B cell (primary cell): ENCODE results near the gene OGT. TPM values are rescaled to one million over a fixed set of nuclear protein-coding genes. Genes with fewer than 3 reads are reported as not detected.

Source experiments
- ATAC-seq: fragments of 200-7000 bp; cut with Tn5 transposase; one replicate; pipeline ENCODE4 v1.10.0; 2021; ENCODE audit warnings: low read depth, mild to moderate bottlenecking, moderate number of reproducible peaks, moderate library complexity
- CTCF ChIA-PET: fragments of 350-600 bp; sonication (Branson Sonifier 250); formaldehyde crosslinking; loops from one replicate; lab custom pipeline; 2021; ENCODE audit warnings: antibody characterized with exemption, inconsistent platforms; lab: Charles Lee
- POLR2A ChIA-PET: fragments of 350-600 bp; sonication (Branson Sonifier 250); formaldehyde crosslinking; loops from one replicate; lab custom pipeline; 2021; ENCODE audit warnings: antibody characterized with exemption; lab: Charles Lee
- DNase-seq: peaks from one replicate; pipeline ENCODE4 v3.0.0; 2013
- H2AFZ ChIP-seq: 2 replicates; pipeline ENCODE4 v1.6.1; 2012; ENCODE audit warnings: mild to moderate bottlenecking, low read depth, low read length; ENCODE audit not compliant: insufficient read depth, poor library complexity, severe bottlenecking
- H3K27ac ChIP-seq, 2 donors: 1 replicate in 1 of 2; 2 replicates in 1 of 2; pipeline ENCODE4 v1.5.1; 2012 to 2013; ENCODE audit warnings: low read length in 2 of 2, mild to moderate bottlenecking in 2 of 2, moderate library complexity in 1 of 2
- H3K27me3 ChIP-seq, 4 experiments: fragments of 200-600 bp in 1 of 4; sonication (generic) in 1 of 4; replicated peaks in 1 of 4; 1 replicate in 2 of 4; 2 replicates in 2 of 4; pipeline versions ENCODE4 v1.6.1 to v1.7.0; 2013 to 2016; ENCODE audit warnings: low read length in 3 of 4, mild to moderate bottlenecking in 2 of 4, mixed read lengths in 1 of 4, moderate library complexity in 1 of 4; ENCODE audit not compliant: insufficient read depth in 4 of 4, control insufficient read depth in 3 of 4; ENCODE audit errors: control extremely low read depth in 1 of 4
- H3K36me3 ChIP-seq, 2 experiments: replicated peaks in 1 of 2; 1 replicate in 1 of 2; 2 replicates in 1 of 2; pipeline versions ENCODE4 v1.6.1 to v1.7.1; 2013; ENCODE audit warnings: low read length in 1 of 2; ENCODE audit not compliant: insufficient read depth in 2 of 2, control insufficient read depth in 1 of 2; ENCODE audit errors: control extremely low read depth in 1 of 2, extremely low read depth in 1 of 2
- H3K4me1 ChIP-seq, 2 donors: fragments of 200-600 bp in 1 of 2; sonication (generic) in 1 of 2; 1 replicate in 1 of 2; 2 replicates in 1 of 2; pipeline versions ENCODE4 v1.5.1 to v1.6.1; 2013 to 2017; ENCODE audit warnings: low read length in 2 of 2; ENCODE audit not compliant: control insufficient read depth in 2 of 2, insufficient read depth in 2 of 2
- H3K4me2 ChIP-seq: replicated peaks from 2 replicates; pipeline ENCODE3; 2012; ENCODE audit warnings: mild to moderate bottlenecking, low read depth, low read length; ENCODE audit not compliant: poor library complexity, severe bottlenecking
- H3K4me3 ChIP-seq, 5 experiments: fragments of 200-600 bp in 1 of 5; sonication (generic) in 1 of 5; 1 replicate in 3 of 5; 2 replicates in 2 of 5; pipeline versions ENCODE4 v1.5.1 to v1.7.0; 2011 to 2016; ENCODE audit warnings: low read length in 4 of 5, mild to moderate bottlenecking in 4 of 5, low read depth in 2 of 5, control low read depth in 1 of 5, moderate library complexity in 1 of 5; ENCODE audit not compliant: insufficient read depth in 1 of 5; ENCODE audit errors: control extremely low read depth in 1 of 5, extremely low read depth in 1 of 5
- H3K79me2 ChIP-seq: fragments of 200-600 bp; sonication (generic); one replicate; pipeline ENCODE4 v1.6.0; 2016; ENCODE audit warnings: low read length; ENCODE audit not compliant: control insufficient read depth, insufficient read depth
- H3K9ac ChIP-seq: fragments of 200-600 bp; sonication (generic); 2 replicates; pipeline ENCODE4 v1.6.1; 2017; ENCODE audit warnings: mild to moderate bottlenecking, low read length, moderate library complexity
- H3K9me3 ChIP-seq, 3 donors: one replicate each; pipeline versions ENCODE4 v1.6.1 to v1.7.1; 2013; ENCODE audit warnings: low read length in 2 of 3; ENCODE audit not compliant: control insufficient read depth in 2 of 3, insufficient read depth in 1 of 3; ENCODE audit errors: control extremely low read depth in 1 of 3
- H4K20me1 ChIP-seq: 2 replicates; pipeline ENCODE4 v1.6.0; 2012; ENCODE audit warnings: mild to moderate bottlenecking, low read length; ENCODE audit not compliant: insufficient read depth, control insufficient read depth, poor library complexity, severe bottlenecking
- H3K27ac Mint-ChIP-seq: one replicate; pipeline ENCODE4 v1.8.0; 2021; ENCODE audit warnings: mixed read lengths
- H3K27me3 Mint-ChIP-seq: one replicate; pipeline ENCODE4 v1.8.0; 2021; ENCODE audit warnings: mixed read lengths
- H3K4me1 Mint-ChIP-seq: one replicate; pipeline ENCODE4 v1.8.0; 2021; ENCODE audit warnings: mixed read lengths
- H3K4me3 Mint-ChIP-seq: one replicate; pipeline ENCODE4 v1.8.0; 2021; ENCODE audit warnings: mixed read lengths
- H3K9me3 Mint-ChIP-seq: one replicate; pipeline ENCODE4 v1.8.0; 2022; ENCODE audit warnings: mixed read lengths; ENCODE audit not compliant: insufficient read depth
- EZH2 ChIP-seq: IDR thresholded peaks from 2 replicates; pipeline ENCODE4 v1.6.1; 2012; ENCODE audit warnings: borderline replicate concordance, low read depth, mild to moderate bottlenecking, moderate library complexity, low read length; ENCODE audit not compliant: insufficient read depth, poor library complexity, severe bottlenecking
- WGBS: methylation state at CpG from one replicate; pipeline ENCODE4 v1.1.5; 2013; ENCODE audit warnings: missing lambda C conversion rate; ENCODE audit not compliant: insufficient coverage; 5-methylcytosine and 5-hydroxymethylcytosine counted together
- intact Hi-C: fragments of 100-400 bp; cut with micrococcal nuclease; formaldehyde crosslinking; loops from one replicate; pipeline ENCODE4 v1.10.0; 2022
- polyA plus RNA-seq: library from polyadenylated mRNA; depleted of rRNA; stranded (reverse); fragments of >200 nt; gene quantifications from 2 replicates; pipeline ENCODE4 v1.2.3, GENCODE V29; 2012
- total RNA-seq, 2 donors: library from RNA; stranded (reverse); fragments of 120-200 nt in 1 of 2; gene quantifications; 1 replicate in 1 of 2; 2 replicates in 1 of 2; pipeline versions ENCODE4 v1.2.3 to v1.2.4, GENCODE V29; 2013 to 2022
- TF ChIP-seq, protein P1 (sequence below): fragments of 200-600 bp; IDR thresholded peaks from one replicate; pipeline ENCODE4 v1.8.0; 2022; ENCODE audit warnings: antibody characterized with exemption, mild to moderate bottlenecking

OGT gene
- total and polyA plus RNA-seq, 2 donors (not counting 1 experiment from before 2014, with no cell fraction given): 235 to 307 TPM

DNA sequence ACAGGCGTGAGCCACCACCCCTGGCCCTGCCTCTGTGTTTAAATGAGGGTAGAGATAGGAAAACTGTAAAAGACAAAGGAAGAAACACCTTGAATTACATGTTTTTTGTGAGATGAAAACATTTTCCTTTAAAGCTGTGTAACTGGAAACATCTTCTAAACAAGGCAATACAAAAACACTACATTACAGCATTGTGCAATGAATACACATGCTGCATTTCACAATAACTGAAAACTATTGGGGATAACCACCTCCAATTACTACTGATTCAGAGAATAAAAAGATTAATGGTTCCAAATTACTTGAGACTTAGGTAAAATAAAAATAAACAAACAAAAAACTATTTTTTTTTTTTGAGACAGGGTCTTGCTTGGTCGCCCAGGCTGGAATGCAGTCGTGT, 7.6 kb upstream of the OGT start:
- Mint-ChIP-seq H3K4me1 (no peaks in the 10 kb centered on the region), H3K27me3 (no peaks in the 10 kb centered on the region), H3K4me3 (no peak overlapping the region), H3K27ac (no peak overlapping the region), H3K9me3 (no peaks in the 10 kb centered on the region)
- H3K36me3 ChIP-seq: no peaks in the 10 kb centered on the region
- no peak overlapping the region for H3K27ac ChIP-seq
- no peaks in the 10 kb centered on the region for H3K9me3 ChIP-seq
- POLR2A ChIA-PET: no interaction called here
- WGBS: no CpG with 5 or more reads among the region's 3 CpGs
- no peaks in the 10 kb centered on the region for H3K79me2 ChIP-seq
- no peaks in the 10 kb centered on the region for H4K20me1 ChIP-seq
- ATAC-seq (no peak), DNase-seq (no peak)
- no peak overlapping the region for H3K9ac ChIP-seq
- TF ChIP-seq, protein P1, sequence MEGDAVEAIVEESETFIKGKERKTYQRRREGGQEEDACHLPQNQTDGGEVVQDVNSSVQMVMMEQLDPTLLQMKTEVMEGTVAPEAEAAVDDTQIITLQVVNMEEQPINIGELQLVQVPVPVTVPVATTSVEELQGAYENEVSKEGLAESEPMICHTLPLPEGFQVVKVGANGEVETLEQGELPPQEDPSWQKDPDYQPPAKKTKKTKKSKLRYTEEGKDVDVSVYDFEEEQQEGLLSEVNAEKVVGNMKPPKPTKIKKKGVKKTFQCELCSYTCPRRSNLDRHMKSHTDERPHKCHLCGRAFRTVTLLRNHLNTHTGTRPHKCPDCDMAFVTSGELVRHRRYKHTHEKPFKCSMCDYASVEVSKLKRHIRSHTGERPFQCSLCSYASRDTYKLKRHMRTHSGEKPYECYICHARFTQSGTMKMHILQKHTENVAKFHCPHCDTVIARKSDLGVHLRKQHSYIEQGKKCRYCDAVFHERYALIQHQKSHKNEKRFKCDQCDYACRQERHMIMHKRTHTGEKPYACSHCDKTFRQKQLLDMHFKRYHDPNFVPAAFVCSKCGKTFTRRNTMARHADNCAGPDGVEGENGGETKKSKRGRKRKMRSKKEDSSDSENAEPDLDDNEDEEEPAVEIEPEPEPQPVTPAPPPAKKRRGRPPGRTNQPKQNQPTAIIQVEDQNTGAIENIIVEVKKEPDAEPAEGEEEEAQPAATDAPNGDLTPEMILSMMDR: no peak
- no peak for TF ChIP-seq EZH2
- H3K27me3 ChIP-seq: no peaks in the 10 kb centered on the region
- H2AFZ ChIP-seq: no peak overlapping the region
- CTCF ChIA-PET: no interaction called here
- H3K4me2 ChIP-seq: no peak overlapping the region
- H3K4me3 ChIP-seq: no peak overlapping the region
- intact Hi-C loops: no loop called here
- H3K4me1 ChIP-seq: no peaks in the 10 kb centered on the region

DNA sequence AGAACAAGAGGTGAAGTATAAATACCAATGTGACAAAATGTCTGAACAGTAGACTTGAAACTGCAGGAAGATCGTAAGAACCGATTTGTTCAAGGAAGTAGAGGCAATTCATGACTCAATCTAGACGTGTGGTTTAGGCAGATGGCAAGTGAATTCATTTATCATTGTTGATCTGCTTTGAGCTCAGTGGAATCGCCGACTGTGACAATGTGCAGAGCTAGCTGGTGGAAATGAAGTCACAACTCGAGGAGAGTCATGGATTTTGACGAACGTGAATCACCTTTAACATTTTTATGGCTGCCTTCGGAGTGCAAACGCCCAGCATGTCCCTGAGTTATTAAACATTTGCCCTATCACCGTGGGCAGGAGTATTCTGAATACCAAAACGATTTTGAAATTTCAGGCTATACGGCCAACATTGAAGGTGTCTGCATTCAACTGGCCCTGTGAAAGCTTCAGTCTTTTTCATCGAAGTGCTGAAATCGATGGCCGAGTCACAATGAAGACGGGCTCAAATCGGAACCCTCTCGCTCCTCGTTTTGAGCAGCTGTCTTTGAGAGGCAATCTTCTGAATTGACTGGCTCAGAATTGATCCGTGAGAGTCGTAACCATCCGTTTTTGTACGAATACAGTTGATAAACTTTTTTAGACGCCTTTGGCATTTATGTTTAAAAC, 689 bp upstream of the OGT start:
- Histone ChIP-seq H3K36me3 (no peaks in the 10 kb centered on the region), H3K79me2 (peaks cover 47% of the 10 kb centered on the region), H3K4me1 (peaks cover 5 to 20% of the 10 kb centered on the region in 2 donors), H3K9me3 (no peaks in the 10 kb centered on the region), H3K4me3 (peak overlapping the region; percentile 18 to 91 (median 84)), H3K4me2 (peak overlapping the region; percentile 63), H4K20me1 (peaks cover 5% of the 10 kb centered on the region), H3K27me3 (no peaks in the 10 kb centered on the region), H3K27ac (peak overlapping the region; percentile 87), H2AFZ (peak overlapping the region; percentile 70), H3K9ac (peak overlapping the region; percentile 72)
- no peaks in the 10 kb centered on the region for H3K27me3 Mint-ChIP-seq
- ATAC-seq: peak; percentile 9
- DNase-seq: peak; percentile 68
- H3K27ac Mint-ChIP-seq: peak overlapping the region; percentile 93
- peaks cover 22% of the 10 kb centered on the region for H3K4me1 Mint-ChIP-seq
- peak overlapping the region; percentile 97 for H3K4me3 Mint-ChIP-seq
- no peaks in the 10 kb centered on the region for H3K9me3 Mint-ChIP-seq
- WGBS: under 1% methylated on average over 21 of the region's 25 CpGs
- POLR2A ChIA-PET: interaction anchor here (2.5 to 3.5 kb wide), 2 partner anchors 10 to 166 kb away, joined by 11 to 14 read pairs; partner anchors contain the start of gene TAF1
- TF ChIP-seq, protein P1: no peak
- no peak for TF ChIP-seq EZH2
- intact Hi-C loops: loop anchor here (1.0 to 10.0 kb wide), 5 partner anchors 9 to 1397 kb away; partner anchors contain the start of genes IGBP1, TAF1 and ZMYM3
- CTCF ChIA-PET: no interaction called here
